H9 (cell line): ENCODE measurements around the gene HCRT. TPM values are rescaled to one million over a fixed set of nuclear protein-coding genes. Genes with fewer than 3 reads are reported as not detected.

Experiments
- DNase-seq: peaks from one replicate; pipeline ENCODE4 v3.0.0-alpha.2; 2017
- H2AFZ ChIP-seq: one replicate; pipeline ENCODE4 v1.6.1; 2013; ENCODE audit warnings: mild to moderate bottlenecking, low read length, control low read depth, moderate library complexity
- H2AK5ac ChIP-seq: 2 replicates; pipeline ENCODE4 v1.6.1; 2013; ENCODE audit warnings: low read length, control low read depth, mixed read lengths; ENCODE audit not compliant: insufficient read length
- H2BK120ac ChIP-seq: one replicate; pipeline ENCODE4 v1.6.1; 2013; ENCODE audit warnings: low read depth, mild to moderate bottlenecking, low read length, control low read depth, inconsistent platforms; ENCODE audit not compliant: poor library complexity, severe bottlenecking
- H2BK12ac ChIP-seq: 2 replicates; pipeline ENCODE4 v1.6.1; 2013; ENCODE audit warnings: low read length, control low read depth, mixed read lengths, low read depth; ENCODE audit not compliant: insufficient read length
- H2BK15ac ChIP-seq: 2 replicates; pipeline ENCODE4 v1.6.1; 2013; ENCODE audit warnings: low read depth, low read length, control low read depth
- H2BK20ac ChIP-seq: one replicate; pipeline ENCODE4 v1.6.1; 2013; ENCODE audit warnings: low read depth, mild to moderate bottlenecking, low read length, control low read depth, inconsistent platforms; ENCODE audit not compliant: poor library complexity, severe bottlenecking
- H2BK5ac ChIP-seq: 2 replicates; pipeline ENCODE4 v1.6.1; 2013; ENCODE audit warnings: low read length, control low read depth, mixed read lengths; ENCODE audit not compliant: insufficient read length
- H3K14ac ChIP-seq: 2 replicates; pipeline ENCODE4 v1.6.1; 2013; ENCODE audit warnings: low read length, control low read depth; ENCODE audit not compliant: insufficient read depth
- H3K18ac ChIP-seq: 2 replicates; pipeline ENCODE4 v1.6.1; 2013; ENCODE audit warnings: low read depth, mild to moderate bottlenecking, mixed read lengths, low read length, control low read depth; ENCODE audit not compliant: insufficient read length
- H3K23ac ChIP-seq: 2 replicates; pipeline ENCODE4 v1.6.1; 2013; ENCODE audit warnings: low read length, control low read depth, mixed read lengths, low read depth; ENCODE audit not compliant: insufficient read length
- H3K23me2 ChIP-seq: 2 replicates; pipeline ENCODE4 v1.6.1; 2013; ENCODE audit warnings: low read depth, mild to moderate bottlenecking, mixed read lengths, low read length, control low read depth; ENCODE audit not compliant: insufficient read length, poor library complexity, severe bottlenecking
- H3K27ac ChIP-seq: 2 replicates; pipeline ENCODE4 v1.5.1; 2013; ENCODE audit warnings: low read length, control low read depth, mixed read lengths, low read depth; ENCODE audit not compliant: insufficient read length
- H3K27me3 ChIP-seq: 2 replicates; pipeline ENCODE4 v1.6.1; 2013; ENCODE audit warnings: low read length, control low read depth, inconsistent platforms; ENCODE audit not compliant: insufficient read depth
- H3K4ac ChIP-seq: 2 replicates; pipeline ENCODE4 v1.6.1; 2013; ENCODE audit warnings: low read depth, mild to moderate bottlenecking, control low read depth, inconsistent platforms, low read length, moderate library complexity
- H3K4me1 ChIP-seq: 2 replicates; pipeline ENCODE4 v1.6.1; 2013; ENCODE audit warnings: low read length, control low read depth, inconsistent platforms; ENCODE audit not compliant: insufficient read depth
- H3K4me2 ChIP-seq: 2 replicates; pipeline ENCODE4 v1.6.1; 2013; ENCODE audit warnings: low read length, control low read depth, mixed read lengths; ENCODE audit not compliant: insufficient read length, insufficient read depth
- H3K56ac ChIP-seq: 2 replicates; pipeline ENCODE4 v1.6.1; 2013; ENCODE audit warnings: low read depth, mild to moderate bottlenecking, mixed read lengths, low read length, control low read depth; ENCODE audit not compliant: insufficient read length
- H3K79me1 ChIP-seq: 2 replicates; pipeline ENCODE4 v1.6.1; 2013; ENCODE audit warnings: low read depth, mild to moderate bottlenecking, moderate library complexity, low read length, control low read depth, inconsistent platforms; ENCODE audit not compliant: insufficient read depth, poor library complexity, severe bottlenecking
- H3K79me2 ChIP-seq: 2 replicates; pipeline ENCODE4 v1.6.1; 2013; ENCODE audit warnings: low read length, control low read depth, inconsistent platforms; ENCODE audit not compliant: insufficient read depth
- H3K9ac ChIP-seq: 2 replicates; pipeline ENCODE4 v1.6.1; 2013; ENCODE audit warnings: low read length, control low read depth, mixed read lengths; ENCODE audit not compliant: insufficient read length; ENCODE audit errors: extremely low read depth
- H3K9me3 ChIP-seq: one replicate; pipeline ENCODE4 v1.6.1; 2013; ENCODE audit warnings: low read depth, low read length, inconsistent platforms; ENCODE audit not compliant: control insufficient read depth
- H3T11ph ChIP-seq: one replicate; pipeline ENCODE4 v1.6.1; 2013; ENCODE audit warnings: mild to moderate bottlenecking, low read length, control low read depth, inconsistent platforms
- H4K20me1 ChIP-seq: one replicate; pipeline ENCODE4 v1.6.1; 2013; ENCODE audit not compliant: control insufficient read depth, insufficient read length, insufficient read depth
- H4K5ac ChIP-seq: 2 replicates; pipeline ENCODE4 v1.6.1; 2013; ENCODE audit warnings: low read depth, mild to moderate bottlenecking, mixed read lengths, low read length, control low read depth; ENCODE audit not compliant: insufficient read length
- H4K8ac ChIP-seq: replicated peaks from 2 replicates; pipeline ENCODE4 v1.6.1; 2013; ENCODE audit warnings: low read length, control low read depth, mixed read lengths, low read depth; ENCODE audit not compliant: insufficient read length
- H4K91ac ChIP-seq: 2 replicates; pipeline ENCODE4 v1.6.1; 2013; ENCODE audit warnings: low read depth, mild to moderate bottlenecking, moderate library complexity, mixed read lengths, low read length, control low read depth; ENCODE audit not compliant: insufficient read length
- H3K27ac Mint-ChIP-seq, 3 experiments: 2 replicates in 2 of 3; 3 replicates in 1 of 3; pipeline ENCODE4 v1.8.0; 2020 to 2021; ENCODE audit warnings: mixed read lengths in 3 of 3, mild to moderate bottlenecking in 1 of 3, moderate library complexity in 1 of 3
- H3K27me3 Mint-ChIP-seq: 2 replicates; pipeline ENCODE4 v1.8.0; 2021; ENCODE audit warnings: low read depth, mild to moderate bottlenecking, moderate library complexity, mixed read lengths
- H3K36me3 Mint-ChIP-seq, 3 experiments: 2 replicates in 2 of 3; 3 replicates in 1 of 3; pipeline ENCODE4 v1.8.0; 2020 to 2021; ENCODE audit warnings: low read depth in 3 of 3, mixed read lengths in 3 of 3; ENCODE audit not compliant: insufficient read depth in 1 of 3
- H3K4me1 Mint-ChIP-seq, 2 experiments: 2 replicates each; pipeline ENCODE4 v1.8.0; 2020; ENCODE audit warnings: mixed read lengths in 2 of 2
- H3K4me3 Mint-ChIP-seq, 2 experiments: 2 replicates in 1 of 2; 3 replicates in 1 of 2; pipeline ENCODE4 v1.8.0; 2020 to 2021; ENCODE audit warnings: mild to moderate bottlenecking in 2 of 2, mixed read lengths in 2 of 2, moderate library complexity in 1 of 2
- H3K9me3 Mint-ChIP-seq, 2 experiments: 2 replicates in 1 of 2; 3 replicates in 1 of 2; pipeline ENCODE4 v1.8.0; 2020; ENCODE audit warnings: mild to moderate bottlenecking in 2 of 2, mixed read lengths in 2 of 2, moderate library complexity in 1 of 2
- CTCF ChIP-seq: fragments of 200-600 bp; sonication (generic); conservative IDR thresholded peaks from 3 replicates; pipeline ENCODE4 v1.8.0; 2021; ENCODE audit warnings: antibody characterized with exemption, mild to moderate bottlenecking
- WGBS: extraction: QIAGEN DNeasy Blood & Tissue Kit; methylation state at CpG from one replicate; pipeline ENCODE4 v1.1.7; 2013; ENCODE audit warnings: missing lambda C conversion rate, low lambda C conversion rate, mixed read lengths; ENCODE audit not compliant: insufficient read length; ENCODE audit errors: extremely low coverage; 5-methylcytosine and 5-hydroxymethylcytosine counted together
- total RNA-seq: library from RNA; stranded (reverse); gene quantifications from 2 replicates; pipeline ENCODE4 v1.2.1, GENCODE V29; 2021

Gene HCRT
- total RNA-seq, 1 experiment from 2014 or later, result not detected

GRCh38 chr17:42182927-42183734, 2.1 kb downstream of the HCRT start:
- H3K14ac ChIP-seq, result no peak overlapping the region
- H3K27me3 ChIP-seq, result peaks cover 10% of the 10 kb centered on the region; the same call in 1 of the 2 replicates
- H3K9ac ChIP-seq, result no peak overlapping the region
- no peaks in the 10 kb centered on the region for H4K20me1 ChIP-seq
- no peak overlapping the region for H3K4ac ChIP-seq
- H3K9me3 ChIP-seq, result no peaks in the 10 kb centered on the region
- H2AK5ac ChIP-seq, result no peak overlapping the region
- no peak overlapping the region for H2BK120ac ChIP-seq
- no peak overlapping the region for H3K27ac ChIP-seq
- no peak overlapping the region for H3K23ac ChIP-seq
- no peaks in the 10 kb centered on the region for H3K79me2 ChIP-seq
- peaks cover 21% of the 10 kb centered on the region for H3K23me2 ChIP-seq
- H2BK20ac ChIP-seq, result no peak overlapping the region
- Mint-ChIP-seq H3K9me3 (no peaks in the 10 kb centered on the region; a peak in 1 of 5 replicates), H3K36me3 (no peaks in the 10 kb centered on the region), H3K27me3 (peaks cover 71% of the 10 kb centered on the region), H3K4me1 (peaks cover 21 to 52% of the 10 kb centered on the region in 2 experiments), H3K4me3 (peak overlapping the region; percentile 71 to 81), H3K27ac (no peak overlapping the region)
- H3K18ac ChIP-seq, result no peak overlapping the region
- H2BK12ac ChIP-seq, result no peak overlapping the region
- no peak overlapping the region for H4K91ac ChIP-seq
- no peak overlapping the region for H4K5ac ChIP-seq
- WGBS, result no CpG with 5 or more reads among the region's 9 CpGs
- no peaks in the 10 kb centered on the region for H3K79me1 ChIP-seq
- H3K56ac ChIP-seq, result no peak overlapping the region
- H2BK15ac ChIP-seq, result no peak overlapping the region
- H2BK5ac ChIP-seq, result no peak overlapping the region
- H3T11ph ChIP-seq, result no peak overlapping the region
- DNase-seq, result no peak
- no peak for TF ChIP-seq CTCF
- H3K4me1 ChIP-seq, result peaks cover 3% of the 10 kb centered on the region; the same call in 1 of the 2 replicates
- H3K4me2 ChIP-seq, result peak overlapping the region; percentile 63
- no peak overlapping the region for H4K8ac ChIP-seq
- H2AFZ ChIP-seq, result no peak overlapping the region
